T-helper 1 cell treated with Interleukin-12 subunit alpha and Interleukin-12 subunit beta and Interleukin-4 antibody, amounts not matched to agents 30 ng/mL and 1 ng/mL, for 36 hours (primary cell): ENCODE results near the gene IFNL4. TPM values are rescaled to one million over a fixed set of nuclear protein-coding genes. Genes with fewer than 3 reads are reported as not detected.
"Not testable (repeated sequence)": the region's sequence is repeated elsewhere in the genome, so short reads cannot be mapped to it uniquely, and the experiment has no call there.

Experiments used
- intact Hi-C: fragments of 100-400 bp; cut with micrococcal nuclease; formaldehyde crosslinking; loops from one replicate; pipeline ENCODE4 v1.15.1; 2024
- total RNA-seq: library from RNA; stranded (reverse); gene quantifications from 2 replicates; pipeline ENCODE4 v1.2.3, GENCODE V29; 2022

Gene IFNL4
- total RNA-seq, 1 donor from 2014 or later: not detected

GRCh38 chr19:39224910-39225309, 23.7 kb downstream of the IFNL4 start:
- intact Hi-C loops: no loop called here

DNA sequence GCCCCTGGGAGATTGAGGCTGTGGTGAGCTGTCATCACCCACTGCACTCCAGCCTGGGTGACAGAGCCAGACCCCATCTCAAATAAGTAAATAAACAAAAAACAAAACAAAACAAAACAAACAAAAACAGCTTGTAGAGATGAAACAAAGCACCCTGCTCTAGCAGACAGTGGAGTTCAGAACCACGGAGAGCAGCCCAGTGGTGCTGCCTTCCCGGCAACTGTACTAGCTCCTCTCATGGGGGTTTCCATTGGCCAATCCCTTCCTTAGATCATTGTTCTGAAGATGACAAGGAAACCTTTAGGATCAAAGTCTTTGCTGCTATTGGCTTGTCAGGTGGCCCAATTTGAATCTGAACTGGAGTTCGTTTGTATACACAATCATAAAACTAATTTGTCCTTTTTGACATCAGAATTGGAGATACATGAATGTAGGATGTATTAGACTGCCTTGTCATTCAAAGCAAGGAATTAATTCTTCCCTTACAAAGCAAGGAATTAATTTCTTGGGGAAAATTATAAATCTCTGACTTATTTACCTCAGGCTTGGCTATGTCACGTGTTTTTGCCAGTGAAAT, 24.9 kb downstream of the IFNL4 start:
- intact Hi-C loops: no loop called here

GRCh38 chr19:39219108-39219507, 29.5 kb downstream of the IFNL4 start:
- intact Hi-C loops: not testable (repeated sequence)

DNA sequence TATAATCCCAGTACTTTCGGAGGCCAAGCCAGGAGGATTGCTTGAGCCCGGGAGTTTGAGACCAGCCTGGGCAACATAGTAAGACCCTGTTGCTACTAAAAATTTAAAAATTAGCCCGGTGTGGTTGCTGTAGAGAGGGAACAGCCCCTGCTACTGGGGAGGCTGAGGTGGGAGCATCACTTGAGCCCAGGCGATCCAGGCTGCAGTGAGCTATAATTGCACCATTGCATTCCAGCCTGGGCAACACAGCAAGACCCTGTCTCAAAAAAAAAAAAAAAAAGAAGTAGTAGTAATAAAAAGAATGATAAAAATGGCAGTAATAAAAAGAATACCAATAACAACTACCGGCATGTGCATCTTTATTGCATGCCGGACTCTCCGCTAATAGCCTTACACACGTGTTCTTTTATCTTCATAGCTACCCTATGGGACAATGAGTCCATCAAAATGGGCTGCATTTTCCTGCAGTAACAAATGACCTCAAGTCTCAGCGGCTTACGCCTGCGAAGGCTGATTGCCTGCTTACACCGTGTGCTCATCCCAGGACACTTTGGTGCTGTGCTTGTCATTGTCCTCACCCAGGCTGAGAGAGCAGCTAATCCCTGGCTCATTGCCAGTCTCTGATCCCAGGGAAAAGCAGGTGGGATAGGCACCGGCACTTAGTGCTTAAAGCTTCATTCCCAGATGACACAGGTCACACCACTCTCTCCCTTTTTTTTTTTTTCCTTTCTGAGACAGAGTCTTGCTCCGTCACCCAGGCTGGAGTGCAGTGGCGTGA, 30.2 kb downstream of the IFNL4 start:
- intact Hi-C loops: no loop called here

GRCh38 chr19:39217094-39217493, 31.6 kb downstream of the IFNL4 start:
- intact Hi-C loops: no loop called here

DNA sequence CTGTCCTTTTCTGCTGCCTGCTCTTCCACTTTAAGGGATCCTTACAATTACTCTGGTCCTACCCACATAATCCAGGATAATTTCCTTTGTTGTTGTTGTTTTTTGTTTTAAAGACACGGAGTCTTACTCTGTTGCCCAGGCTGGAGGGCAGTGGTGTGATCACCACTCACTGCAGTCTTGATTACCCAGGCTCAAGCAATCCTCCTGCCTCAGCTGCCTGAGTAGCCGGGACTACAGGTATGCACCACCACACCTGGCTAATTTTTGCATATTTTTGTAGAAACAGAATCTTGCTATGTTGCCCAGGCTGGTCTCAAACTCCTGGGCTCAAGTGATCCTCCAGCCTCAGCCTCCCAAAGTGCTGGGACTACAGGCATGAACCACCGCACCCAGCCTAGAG, 33.3 kb downstream of the IFNL4 start:
- intact Hi-C loops: not testable (repeated sequence)

GRCh38 chr19:39212375-39212742, 36.3 kb downstream of the IFNL4 start:
- intact Hi-C loops: loop anchor here (1.0 to 2.0 kb wide), 4 partner anchors 116 to 320 kb away; partner anchors contain the start of gene EID2B

DNA sequence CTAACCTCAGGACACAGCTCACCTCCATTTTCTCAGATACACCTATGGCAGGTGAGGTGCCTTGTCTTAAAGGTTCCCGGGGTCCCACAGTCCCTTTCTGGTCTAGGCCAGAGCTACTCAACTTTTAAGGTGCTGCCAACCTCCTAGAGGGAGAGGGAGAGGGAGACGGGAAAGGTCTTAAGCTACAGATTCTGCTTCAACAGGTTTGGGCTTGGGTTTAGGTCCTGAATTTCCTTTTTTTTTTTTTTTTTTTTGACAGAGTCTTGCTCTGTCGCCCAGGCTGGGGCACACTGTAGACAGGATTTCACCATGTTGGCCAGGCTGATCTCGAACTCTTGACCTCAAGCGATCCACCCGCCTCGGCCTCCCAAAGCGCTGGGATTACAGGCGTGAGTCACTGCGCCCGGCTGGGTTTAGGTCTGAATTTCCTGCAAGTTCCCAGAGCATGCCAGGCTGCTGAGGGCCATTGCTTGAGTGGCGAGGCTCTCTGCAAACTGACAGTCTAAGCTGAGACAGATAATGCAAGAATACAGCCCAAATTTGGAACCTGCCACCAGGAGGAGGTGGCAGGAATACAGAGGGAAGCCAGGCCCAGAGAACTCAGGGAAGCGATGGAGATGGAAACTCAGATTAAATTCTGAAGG, 36.8 kb downstream of the IFNL4 start:
- intact Hi-C loops: loop anchor here (1.0 to 2.0 kb wide), 4 partner anchors 116 to 321 kb away; partner anchors contain the start of gene EID2B

GRCh38 chr19:39209196-39209595, 39.5 kb downstream of the IFNL4 start:
- intact Hi-C loops: no loop called here

- intact Hi-C loops: no loop called here
Observed at GRCh38 chr19:39208175-39208795, 40.4 kb downstream of the IFNL4 start.

DNA sequence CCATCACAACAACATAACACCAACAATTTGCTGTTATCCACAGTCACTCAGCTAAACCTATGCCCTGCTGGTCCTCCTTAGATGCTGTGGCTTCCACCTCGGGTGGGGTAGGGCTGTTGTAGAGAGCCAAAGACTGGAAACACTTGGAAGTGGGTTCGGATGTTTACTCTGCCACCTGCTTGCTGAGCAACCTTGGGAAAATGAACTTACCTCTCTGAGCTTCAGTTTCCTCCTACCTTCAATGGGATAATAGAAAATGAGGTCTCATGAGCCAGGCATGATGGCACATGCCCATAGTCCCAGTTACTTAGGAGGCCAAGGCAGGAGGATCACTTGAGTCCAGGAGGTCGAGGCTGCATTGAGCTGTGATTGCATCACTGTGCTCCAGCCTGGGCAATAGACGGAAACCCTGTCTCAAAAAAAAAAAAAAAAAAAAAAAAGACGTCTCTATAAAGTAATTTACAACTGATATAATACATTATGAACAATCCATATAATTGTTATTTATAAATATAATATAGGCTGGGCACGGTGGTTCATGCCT, 41.3 kb downstream of the IFNL4 start:
- intact Hi-C loops: no loop called here

DNA sequence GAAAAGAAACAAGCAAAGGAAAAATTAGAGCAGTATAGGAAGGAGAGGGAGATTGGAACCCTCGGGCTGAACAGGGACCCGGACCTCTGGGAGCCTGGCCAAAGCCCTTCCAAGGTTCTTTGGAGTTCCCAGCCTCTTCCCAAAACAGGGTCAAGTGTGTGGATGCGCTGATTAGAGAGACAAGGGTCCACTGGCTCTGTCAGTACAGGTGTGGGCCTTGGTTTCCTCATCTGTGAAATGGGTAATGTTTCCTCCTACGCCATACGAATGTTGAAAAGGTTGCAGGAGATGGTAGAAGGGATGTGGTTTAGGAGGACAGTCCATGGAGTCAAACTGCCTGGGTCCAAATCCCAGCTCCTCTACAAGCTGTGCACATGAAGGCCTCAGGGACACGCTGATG, 42.5 kb downstream of the IFNL4 start:
- intact Hi-C loops: no loop called here

DNA sequence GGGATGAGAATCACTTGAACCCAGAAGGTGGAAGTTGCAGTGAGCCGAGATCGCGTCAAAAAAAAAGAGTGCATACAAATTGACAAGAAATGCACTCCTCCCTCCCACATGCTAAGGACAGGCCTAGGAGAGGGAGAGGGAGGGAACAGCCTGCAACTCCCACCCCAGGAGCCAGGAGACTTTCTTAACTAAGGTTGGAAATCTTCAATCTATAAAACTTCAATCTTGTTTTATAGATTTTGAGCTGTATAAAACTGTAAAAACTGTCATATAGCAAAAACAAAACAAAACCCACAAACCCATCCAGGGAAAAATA, 43.2 kb downstream of the IFNL4 start:
- intact Hi-C loops: no loop called here

GRCh38 chr19:39203372-39204341, 45.0 kb downstream of the IFNL4 start, which contains the start of gene SYCN:
Gene SYCN, minus strand, starts transcription at chr19:39204263. Its CDS starts 9 bp downstream, at chr19:39204254.
- intact Hi-C loops: no loop called here

- intact Hi-C loops: no loop called here
Observed at GRCh38 chr19:39202998-39203355, 45.7 kb downstream of the IFNL4 start.

- intact Hi-C loops: no loop called here
Observed at GRCh38 chr19:39200803-39201115, 47.9 kb downstream of the IFNL4 start.

GRCh38 chr19:39200066-39200802, 48.4 kb downstream of the IFNL4 start:
- intact Hi-C loops: no loop called here

DNA sequence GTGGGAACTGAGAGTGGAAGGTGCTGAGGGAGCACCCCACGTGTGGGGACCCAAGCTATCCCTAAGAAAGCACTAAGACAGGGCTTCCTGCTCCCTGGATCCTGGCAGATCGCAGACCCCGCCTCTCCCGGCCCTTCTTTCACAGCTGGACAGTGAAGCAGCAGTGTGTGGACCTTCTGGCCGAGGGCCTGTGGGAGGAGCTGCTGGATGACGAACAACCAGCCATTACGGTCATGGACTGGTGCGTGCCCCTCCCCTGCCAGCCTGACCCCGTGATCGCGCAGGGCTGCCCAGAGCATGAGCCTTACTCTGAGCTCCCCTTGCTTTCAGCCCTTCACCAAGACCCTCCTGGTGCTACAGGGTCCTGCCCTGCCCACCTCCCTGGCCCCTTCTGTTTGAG, 49.6 kb downstream of the IFNL4 start:
- intact Hi-C loops: no loop called here

GRCh38 chr19:39197808-39198207, 50.8 kb downstream of the IFNL4 start:
- intact Hi-C loops: no loop called here

- intact Hi-C loops: no loop called here
Observed at GRCh38 chr19:39196860-39197562, 51.6 kb downstream of the IFNL4 start, which contains the start of gene NCCRP1. Gene NCCRP1, plus strand, starts transcription at chr19:39196964. Its CDS starts 19 bp downstream, at chr19:39196983.
